ENCODE data around the gene NKD2.
"Not testable (repeated sequence)": the region's sequence is repeated elsewhere in the genome, so short reads cannot be mapped to it uniquely, and the experiment has no call there.

Gene NKD2

GRCh38 chr5:979100-979817, 29.3 kb upstream of the NKD2 start:
- DNase-seq: no peak

DNA sequence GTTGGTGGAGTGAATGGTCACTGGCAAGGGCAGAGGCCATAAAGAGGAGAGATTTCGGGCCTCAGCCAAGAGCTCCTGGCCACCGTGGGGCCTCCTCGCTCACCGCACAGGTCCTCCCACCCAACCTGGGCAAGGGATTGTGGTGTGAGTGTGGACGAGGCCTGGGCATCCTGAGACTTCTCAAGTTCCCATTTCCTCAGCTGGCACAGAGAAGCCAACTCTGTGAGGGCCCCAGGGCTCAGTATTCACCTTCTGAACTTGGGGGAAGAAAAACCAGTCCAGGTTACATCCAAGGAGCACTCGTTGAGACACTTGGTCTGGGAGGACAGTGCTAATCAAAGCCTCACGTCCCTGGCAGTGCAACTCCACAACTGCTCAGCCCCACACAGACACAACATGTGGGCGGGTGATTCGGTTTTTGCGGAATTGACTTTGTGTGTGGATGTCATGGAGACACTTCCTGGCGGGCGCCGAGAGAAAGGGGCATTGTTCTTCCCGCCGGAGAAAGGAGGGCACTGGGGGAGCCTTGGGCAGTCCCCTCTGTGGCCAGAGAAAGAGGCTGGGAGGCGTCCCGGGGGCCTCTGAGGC, 28.5 kb upstream of the NKD2 start:
- no peak for DNase-seq

DNA sequence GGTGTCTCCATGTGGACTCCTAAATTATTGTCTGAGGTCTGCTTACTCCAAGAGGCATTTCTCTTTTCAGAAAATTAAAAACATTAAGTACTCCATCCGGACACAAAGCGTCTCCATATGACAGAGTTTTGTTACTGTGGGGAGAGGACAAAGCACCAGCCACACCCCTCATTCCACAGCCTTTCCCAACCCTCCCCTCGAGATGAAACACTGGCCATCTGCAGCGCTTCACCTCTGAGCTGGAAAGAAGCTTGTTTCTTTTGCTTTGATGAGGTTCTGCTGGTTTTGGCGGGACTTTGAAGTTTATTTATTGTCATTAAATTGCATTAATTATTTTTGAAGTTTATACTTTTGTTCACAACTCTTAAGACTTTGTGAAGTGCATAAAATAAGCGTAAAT, 27.6 kb upstream of the NKD2 start:
- no peak for DNase-seq

GRCh38 chr5:981456-981855, 27.1 kb upstream of the NKD2 start:
- no peak for DNase-seq

DNA sequence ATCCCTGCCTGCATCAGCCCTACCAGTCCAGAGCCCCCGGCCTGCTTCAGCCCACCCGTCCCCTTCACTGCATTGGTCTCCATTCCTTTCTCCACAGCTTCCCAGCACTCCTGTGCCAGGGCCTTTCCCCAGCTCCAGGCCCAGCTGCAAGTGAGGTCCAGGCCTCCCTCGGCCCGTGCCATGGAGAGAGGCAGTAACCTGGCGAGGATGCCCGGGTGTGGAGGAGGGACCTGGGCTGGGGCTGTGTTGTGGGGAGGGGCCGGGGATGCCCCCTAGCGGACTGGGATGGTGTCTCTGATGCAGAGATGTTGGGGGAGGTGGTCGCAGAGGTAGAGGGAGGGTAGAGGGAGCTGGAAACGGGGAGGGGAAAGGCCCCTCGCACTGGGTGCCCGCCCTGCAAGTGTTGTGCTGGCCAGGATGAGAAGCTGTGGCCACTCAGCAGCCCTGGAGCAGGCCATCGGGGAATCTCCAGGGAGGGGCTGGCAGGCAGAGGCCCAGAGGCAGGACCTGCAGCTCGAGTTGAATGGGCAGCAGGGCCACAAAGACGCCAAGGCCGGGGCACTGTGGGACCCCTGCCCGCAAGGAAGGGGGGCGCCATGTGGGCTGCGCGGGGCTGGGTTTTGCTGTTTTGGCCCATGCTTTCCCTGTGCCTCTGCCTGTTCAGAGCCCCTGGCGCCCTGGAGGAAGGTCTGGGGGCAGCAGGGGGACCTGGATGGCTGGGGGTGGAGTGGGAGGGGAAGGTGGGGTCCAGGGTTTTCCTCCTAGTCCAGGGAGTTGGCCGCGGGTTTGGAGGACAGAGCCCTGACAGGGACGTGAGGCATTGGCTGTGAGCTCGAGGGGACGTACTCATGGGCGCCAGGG, 26.0 kb upstream of the NKD2 start:
- DNase-seq: no peak

GRCh38 chr5:983238-983524, 25.4 kb upstream of the NKD2 start:
- no peak for DNase-seq

GRCh38 chr5:983568-983967, 25.0 kb upstream of the NKD2 start:
- no peak for DNase-seq

DNA sequence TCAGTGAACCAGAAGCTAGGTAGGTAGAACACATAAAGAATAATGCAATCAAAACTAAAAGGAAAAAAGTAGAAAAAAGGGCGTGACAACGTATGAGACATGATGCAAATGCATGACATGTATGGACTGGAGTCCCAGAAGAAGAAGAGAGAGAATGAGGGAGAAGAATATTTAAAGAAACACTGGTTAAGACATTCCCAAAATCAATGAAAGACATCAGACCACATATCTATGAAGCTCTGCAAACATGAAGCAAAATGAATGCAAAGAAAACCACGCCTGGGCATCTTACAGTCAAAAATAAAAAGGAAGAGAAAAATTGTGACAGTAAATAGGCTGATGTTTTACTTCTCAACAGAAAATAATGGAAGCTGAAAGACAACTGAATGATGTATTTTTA, 23.8 kb upstream of the NKD2 start:
- no peak for DNase-seq

- no peak for DNase-seq
Observed at GRCh38 chr5:987761-988160, 20.8 kb upstream of the NKD2 start.

- DNase-seq: no peak
Observed at GRCh38 chr5:988322-988721, 20.3 kb upstream of the NKD2 start.

DNA sequence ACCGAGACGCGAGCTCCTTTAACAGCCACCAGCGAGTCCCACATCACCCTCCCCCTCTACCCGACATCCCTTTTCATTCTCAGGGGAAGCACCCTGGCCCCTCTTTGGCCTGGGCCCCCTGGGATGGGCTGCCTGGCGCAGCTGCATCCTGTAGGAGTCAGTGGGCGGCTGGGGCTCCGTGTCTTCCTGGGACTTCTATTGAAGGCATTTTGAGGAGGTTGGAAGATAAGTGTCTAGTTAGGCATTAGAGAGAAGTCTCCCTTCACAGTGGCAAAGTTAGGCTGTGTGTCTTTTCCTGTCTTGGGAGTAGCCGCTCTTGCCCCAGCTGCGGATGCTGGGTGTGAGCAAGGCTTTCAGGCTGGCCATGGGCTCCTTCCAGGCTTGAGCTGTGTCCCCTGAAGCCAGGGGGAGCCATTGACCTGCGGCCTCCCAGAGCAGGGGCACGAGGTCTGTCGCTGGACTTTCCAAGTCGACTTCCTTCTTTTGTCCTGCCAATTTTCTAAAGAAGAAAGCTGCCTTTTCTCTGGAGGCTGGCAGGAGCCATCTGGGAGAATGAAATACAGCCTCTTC, 18.6 kb upstream of the NKD2 start:
- DNase-seq: no peak

- DNase-seq: no peak
Observed at GRCh38 chr5:991472-992267, 16.9 kb upstream of the NKD2 start.

DNA sequence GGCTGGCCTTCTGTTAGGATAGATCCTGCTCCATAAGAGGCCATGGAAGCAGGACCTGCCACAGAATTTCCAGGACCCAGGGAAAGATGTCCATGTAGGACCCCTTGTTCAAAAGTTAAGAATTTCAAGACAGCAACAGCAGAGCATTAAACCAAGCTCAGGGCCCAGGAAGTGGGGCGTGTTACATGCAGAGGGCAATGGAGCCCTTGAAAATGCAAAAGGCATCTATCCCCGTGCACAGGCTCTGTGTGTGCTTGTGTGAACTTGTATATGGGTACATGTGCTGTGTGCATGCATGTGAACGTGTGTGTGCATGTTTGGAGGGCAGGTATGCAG, 14.4 kb upstream of the NKD2 start:
- no peak for DNase-seq

DNA sequence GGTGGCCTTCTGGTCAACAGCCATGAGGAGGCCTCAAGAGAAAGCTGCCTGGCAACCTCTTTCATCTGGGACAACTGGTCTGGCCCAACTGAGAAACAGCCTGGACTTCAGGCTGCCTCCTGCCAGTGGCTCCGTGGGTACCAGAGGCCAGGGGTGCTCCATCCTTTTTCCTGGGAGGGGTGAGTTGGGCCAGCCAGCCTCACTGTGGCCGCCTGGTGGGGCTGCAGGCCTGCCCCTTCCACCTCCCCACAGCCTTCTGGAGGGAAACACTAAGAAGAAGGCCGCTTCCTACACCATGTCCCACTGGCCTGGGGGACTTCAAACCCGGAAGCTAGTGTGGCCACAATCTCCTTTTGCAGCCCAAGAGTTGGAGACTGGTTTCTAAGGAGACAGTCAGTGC, 13.8 kb upstream of the NKD2 start:
- no peak for DNase-seq

GRCh38 chr5:995318-995717, 13.3 kb upstream of the NKD2 start:
- DNase-seq: no peak

GRCh38 chr5:997001-997474, 11.6 kb upstream of the NKD2 start:
- no peak for DNase-seq

GRCh38 chr5:997711-998110, 10.9 kb upstream of the NKD2 start:
- DNase-seq: no peak

GRCh38 chr5:998246-999031, 10.2 kb upstream of the NKD2 start:
- no peak for DNase-seq

GRCh38 chr5:999032-999501, 9.5 kb upstream of the NKD2 start:
- no peak for DNase-seq

DNA sequence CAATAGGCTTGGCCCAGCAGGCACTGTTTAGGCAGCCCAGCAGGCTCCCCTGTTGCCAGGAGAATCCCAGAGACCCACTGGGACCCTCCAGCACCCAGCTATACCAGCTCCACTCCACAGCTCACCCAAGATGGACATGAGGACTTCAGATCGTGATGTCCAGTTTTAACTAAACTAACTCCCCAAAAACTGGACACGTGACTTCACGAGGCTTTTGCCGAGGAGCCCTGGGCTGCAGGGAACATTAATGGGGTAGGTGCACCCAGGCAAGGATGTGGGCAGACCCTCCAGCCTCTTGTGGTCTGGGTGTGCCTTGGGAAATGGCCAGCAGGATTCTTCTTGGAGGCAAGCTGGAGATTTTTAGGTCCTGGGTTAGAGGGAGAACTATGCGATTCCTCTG, 8.9 kb upstream of the NKD2 start:
- DNase-seq: no peak

DNA sequence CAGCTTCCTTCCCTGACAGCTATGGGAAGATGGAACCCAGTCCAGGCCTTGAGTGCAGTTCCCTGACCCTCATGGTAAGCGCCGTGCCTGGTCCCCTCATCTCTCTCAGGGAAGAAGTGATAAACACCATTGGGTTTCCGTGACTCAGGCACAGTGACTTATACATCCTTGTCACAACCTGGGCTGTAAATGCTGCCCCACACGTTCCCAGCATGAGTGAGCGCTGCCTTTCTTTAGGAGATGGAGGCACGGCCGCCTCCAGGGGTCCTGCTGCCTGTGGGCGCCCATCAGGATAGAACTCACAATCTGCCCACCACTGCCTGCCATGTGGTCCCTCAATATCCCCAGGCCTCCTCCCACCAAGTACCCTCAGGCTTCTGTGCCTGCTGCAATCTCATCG, 8.3 kb upstream of the NKD2 start:
- no peak for DNase-seq

DNA sequence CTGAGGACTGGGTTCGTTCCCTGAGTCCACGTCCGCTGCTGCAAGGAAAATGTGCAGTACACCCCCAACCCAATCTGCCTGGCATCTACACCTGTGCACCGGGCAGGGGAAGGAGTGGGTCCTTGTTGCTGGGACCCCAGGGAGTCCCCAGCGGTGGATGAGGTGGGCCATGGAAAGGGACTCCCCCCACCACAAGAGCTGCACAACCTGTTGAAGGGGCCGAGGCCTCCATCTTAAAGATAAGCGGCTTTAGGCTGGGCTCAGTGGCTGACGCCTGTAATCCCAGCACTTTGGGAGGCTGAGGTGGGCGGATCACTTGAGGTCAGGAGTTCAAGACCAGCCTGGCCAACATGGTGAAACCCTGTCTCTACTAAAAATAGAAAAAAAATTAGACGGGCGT, 7.8 kb upstream of the NKD2 start:
- not testable (repeated sequence) for DNase-seq
